ENCODE measurements around the gene COA7. TPM values are rescaled to one million over a fixed set of nuclear protein-coding genes. Genes with fewer than 3 reads are reported as not detected.
"Not testable (repeated sequence)": the region's sequence is repeated elsewhere in the genome, so short reads cannot be mapped to it uniquely, and the experiment has no call there.

COA7 gene
- total and polyA plus RNA-seq, 12 donors, result 3.9 to 22.4 (median 14.8) TPM

GRCh38 chr1:52725903-52726264 lies 27.7 kb upstream of the COA7 start:
- WGBS, 2 donors, result 10 to 12% methylated on average over 5 to 6 of the region's 6 CpGs
- Histone ChIP-seq H3K27me3 (no peaks in the 10 kb centered on the region), H3K4me3 (peak overlapping the region; percentile 18 to 94 (median 90)), H3K4me1 (peaks cover 7 to 41% (median 21%) of the 10 kb centered on the region in 9 donors), H3K27ac (peak overlapping the region in 8 of 10 donors; percentile 38 to 95 (median 93)), H3K9me3 (no peaks in the 10 kb centered on the region), H3K36me3 (peaks cover 0 to 6% (median 0%) of the 10 kb centered on the region in 9 donors)
- DNase-seq (no peak), ATAC-seq (no peak)
- intact Hi-C loops (cut with DNase I), result loop anchor here in 2 of 10 donors (2.0 to 10.0 kb wide), 2 partner anchors 27 to 199 kb away; partner anchors contain the start of genes COA7 (in 1 of the 2), ECHDC2 (in 1 of the 2) and SCP2 (in 1 of the 2)
- TF ChIP-seq CTCF (IDR thresholded peaks at IDR 0.05), result no peak

- H3K4me3 ChIP-seq, result no peak overlapping the region
- H3K36me3 ChIP-seq, result no peaks in the 10 kb centered on the region
- H3K27me3 ChIP-seq, result no peaks in the 10 kb centered on the region
- intact Hi-C loops (cut with DNase I), result loop anchor here in 1 of 10 donors (10.0 kb wide), 1 partner anchor 202 kb away; the partner anchor contains the start of genes ECHDC2 and SCP2
- DNase-seq (no peak), ATAC-seq (no peak)
- no peak overlapping the region for H3K27ac ChIP-seq
- TF ChIP-seq CTCF (IDR thresholded peaks at IDR 0.05), result no peak
- no peaks in the 10 kb centered on the region for H3K9me3 ChIP-seq
- H3K4me1 ChIP-seq, result peaks cover 6 to 19% (median 12%) of the 10 kb centered on the region in 9 donors
- WGBS, 2 donors, result 83 to 85% methylated on average over 4 of the region's 4 CpGs
Measured at GRCh38 chr1:52723260-52723659, 25.1 kb upstream of the COA7 start.

GRCh38 chr1:52715296-52715695 lies 17.1 kb upstream of the COA7 start:
- H3K4me1 ChIP-seq; H3K27me3 ChIP-seq; intact Hi-C loops (cut with DNase I); H3K9me3 ChIP-seq; DNase-seq; ATAC-seq; H3K4me3 ChIP-seq; H3K27ac ChIP-seq; H3K36me3 ChIP-seq: not testable (repeated sequence)
- 93 to 97% methylated on average over 6 of the region's 6 CpGs for WGBS, 2 donors

GRCh38 chr1:52713590-52713989 lies 15.4 kb upstream of the COA7 start:
- 92 to 93% methylated on average over 4 of the region's 4 CpGs for WGBS, 2 donors
- intact Hi-C loops (cut with DNase I), result no loop called here
- TF ChIP-seq CTCF (IDR thresholded peaks at IDR 0.05), result no peak
- H3K36me3 ChIP-seq, result no peaks in the 10 kb centered on the region
- H3K9me3 ChIP-seq, result no peaks in the 10 kb centered on the region
- ATAC-seq, result no peak
- no peak overlapping the region for H3K27ac ChIP-seq
- H3K27me3 ChIP-seq, result no peaks in the 10 kb centered on the region
- H3K4me3 ChIP-seq, result no peak overlapping the region
- DNase-seq, result no peak
- peaks cover 0 to 9% (median 0%) of the 10 kb centered on the region in 9 donors for H3K4me1 ChIP-seq

GRCh38 chr1:52709016-52709415 lies 10.9 kb upstream of the COA7 start:
- WGBS, 2 donors, result 31 to 33% methylated on average over 6 of the region's 6 CpGs
- Histone ChIP-seq H3K4me3 (no peak overlapping the region), H3K27ac (no peak overlapping the region), H3K4me1 (peaks cover 0 to 26% (median 10%) of the 10 kb centered on the region in 9 donors), H3K36me3 (no peaks in the 10 kb centered on the region), H3K27me3 (no peaks in the 10 kb centered on the region), H3K9me3 (no peaks in the 10 kb centered on the region)
- no peak for TF ChIP-seq CTCF (IDR thresholded peaks at IDR 0.05)
- no peak for DNase-seq
- intact Hi-C loops (cut with DNase I), result loop anchor here in 3 of 10 donors (10.0 kb wide), 3 partner anchors 206 to 486 kb away; partner anchors contain the start of genes CPT2 (in 1 of the 3), ECHDC2 (in 1 of the 3) and SCP2 (in 1 of the 3)
- no peak for ATAC-seq
